HFFc6 (cell line): ENCODE results near the gene SIX5. TPM values are rescaled to one million over a fixed set of nuclear protein-coding genes. Genes with fewer than 3 reads are reported as not detected.

Source experiments
- DNase-seq: peaks from one replicate; pipeline ENCODE4 v3.0.0-alpha.2; 2018
- H3K27ac Mint-ChIP-seq: 2 replicates; pipeline ENCODE4 v1.8.0; 2020; ENCODE audit warnings: mild to moderate bottlenecking, mixed read lengths
- H3K27me3 Mint-ChIP-seq: 2 replicates; pipeline ENCODE4 v1.8.0; 2021; ENCODE audit warnings: mild to moderate bottlenecking, moderate library complexity, mixed read lengths; ENCODE audit not compliant: insufficient read depth
- H3K36me3 Mint-ChIP-seq: 2 replicates; pipeline ENCODE4 v1.8.0; 2021; ENCODE audit warnings: low read depth, mixed read lengths
- H3K4me1 Mint-ChIP-seq: 2 replicates; pipeline ENCODE4 v1.8.0; 2020; ENCODE audit warnings: low read depth, mixed read lengths
- H3K4me3 Mint-ChIP-seq: 2 replicates; pipeline ENCODE4 v1.8.0; 2020; ENCODE audit warnings: mild to moderate bottlenecking, moderate library complexity, mixed read lengths
- H3K9me3 Mint-ChIP-seq: 2 replicates; pipeline ENCODE4 v1.8.0; 2020; ENCODE audit warnings: mild to moderate bottlenecking, mixed read lengths
- CTCF ChIP-seq: fragments of 200-600 bp; sonication (generic); IDR thresholded peaks from 2 replicates; pipeline ENCODE4 v1.5.0; 2021; ENCODE audit warnings: antibody characterized with exemption, mild to moderate bottlenecking
- long read RNA-seq: library from polyadenylated mRNA; unstranded; transcript quantifications from one replicate; pipeline ENCODE4 v2.0.0, GENCODE V29; 2019
- total RNA-seq, 6 experiments: library from RNA; stranded (reverse); fragmentation: NEBNext Ultra II Directional; extraction: Animal tissue kit (Norgen Biotek cat#: 25700); gene quantifications; 2 replicates in 1 of 6; 3 replicates in 5 of 6; pipeline ENCODE4 v1.2.3, GENCODE V29; 2021

SIX5 gene
- 10 to 100 TPM; 14.0 to 15.1 (median 14.4) TPM for total RNA-seq
- long read RNA-seq, partial matches to known transcripts = 0 of 2 reads
- long read RNA-seq, other reads (novel, unspliced or antisense) = 1 of 2 reads

- Mint-ChIP-seq H3K27me3 (peaks cover 28% of the 10 kb centered on the region), H3K9me3 (no peaks in the 10 kb centered on the region), H3K4me1 (peaks cover 22% of the 10 kb centered on the region), H3K4me3 (peak within 1 kb of the TSS; percentile 92), H3K36me3 (peaks cover 15% of the 10 kb centered on the region), H3K27ac (peak within 1 kb of the TSS; percentile 94)
- no peak for TF ChIP-seq CTCF
- DNase-seq = peak; percentile 96
Measured at GRCh38 chr19:45768984-45769782, at the start of gene SIX5. Gene SIX5, minus strand, starts transcription at chr19:45769252. Its CDS starts 408 bp downstream, at chr19:45768844.

GRCh38 chr19:45817725-45818301 is 48.8 kb upstream of the SIX5 start:
- H3K27me3 Mint-ChIP-seq = peaks cover 2% of the 10 kb centered on the region; the same call in 1 of the 2 replicates
- peaks cover 6% of the 10 kb centered on the region; the same call in 1 of the 2 replicates for H3K36me3 Mint-ChIP-seq
- no peak for TF ChIP-seq CTCF
- peaks cover 8% of the 10 kb centered on the region; the same call in 1 of the 2 replicates for H3K4me1 Mint-ChIP-seq
- no peak overlapping the region for H3K4me3 Mint-ChIP-seq
- peak overlapping the region; percentile 38; the same call in 1 of the 2 replicates for H3K27ac Mint-ChIP-seq
- no peak for DNase-seq
- no peaks in the 10 kb centered on the region for H3K9me3 Mint-ChIP-seq

- peaks cover 6% of the 10 kb centered on the region; the same call in 1 of the 2 replicates for H3K36me3 Mint-ChIP-seq
- peak; percentile 99 for TF ChIP-seq CTCF
- no peak overlapping the region for H3K4me3 Mint-ChIP-seq
- peaks cover 2% of the 10 kb centered on the region for H3K27me3 Mint-ChIP-seq
- H3K4me1 Mint-ChIP-seq = peaks cover 8% of the 10 kb centered on the region; the same call in 1 of the 2 replicates
- H3K27ac Mint-ChIP-seq = peak overlapping the region; percentile 38; the same call in 1 of the 2 replicates
- peak; percentile 91 for DNase-seq
- no peaks in the 10 kb centered on the region for H3K9me3 Mint-ChIP-seq
Measured at GRCh38 chr19:45817010-45817724, 48.1 kb upstream of the SIX5 start.

GRCh38 chr19:45816236-45817009 is 47.4 kb upstream of the SIX5 start:
- H3K27ac Mint-ChIP-seq = no peak overlapping the region
- no peaks in the 10 kb centered on the region for H3K9me3 Mint-ChIP-seq
- H3K4me3 Mint-ChIP-seq = no peak overlapping the region

More at GRCh38 chr19:45816236-45817009, 47.4 kb upstream of the SIX5 start:
- TF ChIP-seq CTCF = no peak
- H3K4me1 Mint-ChIP-seq = peaks cover 8% of the 10 kb centered on the region; the same call in 1 of the 2 replicates
- peaks cover 2% of the 10 kb centered on the region for H3K27me3 Mint-ChIP-seq
- no peak for DNase-seq
- peaks cover 6% of the 10 kb centered on the region; the same call in 1 of the 2 replicates for H3K36me3 Mint-ChIP-seq
